Measurements from ENCODE around the gene PLPPR5.

DNA sequence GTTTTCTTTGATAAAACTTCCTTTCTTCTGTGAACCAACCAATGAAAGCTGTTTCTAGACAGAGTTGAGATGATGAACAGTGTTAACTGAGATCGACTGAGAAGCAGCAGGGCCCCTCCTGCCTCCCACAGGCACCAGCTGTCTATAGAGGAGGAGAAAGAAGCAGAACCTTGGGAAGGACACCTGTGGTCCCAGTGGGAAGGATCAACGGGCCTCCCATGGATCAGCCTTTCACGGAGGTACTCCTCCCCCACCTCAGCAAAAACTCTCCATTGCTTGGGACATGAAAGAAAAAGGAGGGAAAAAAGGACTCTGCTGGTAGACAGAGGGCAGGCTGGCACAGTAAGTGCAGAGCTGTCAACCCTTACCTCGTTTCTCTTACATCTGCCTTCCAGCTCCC is 40.5 kb downstream of the PLPPR5 start:
- TF ChIP-seq, protein P1, sequence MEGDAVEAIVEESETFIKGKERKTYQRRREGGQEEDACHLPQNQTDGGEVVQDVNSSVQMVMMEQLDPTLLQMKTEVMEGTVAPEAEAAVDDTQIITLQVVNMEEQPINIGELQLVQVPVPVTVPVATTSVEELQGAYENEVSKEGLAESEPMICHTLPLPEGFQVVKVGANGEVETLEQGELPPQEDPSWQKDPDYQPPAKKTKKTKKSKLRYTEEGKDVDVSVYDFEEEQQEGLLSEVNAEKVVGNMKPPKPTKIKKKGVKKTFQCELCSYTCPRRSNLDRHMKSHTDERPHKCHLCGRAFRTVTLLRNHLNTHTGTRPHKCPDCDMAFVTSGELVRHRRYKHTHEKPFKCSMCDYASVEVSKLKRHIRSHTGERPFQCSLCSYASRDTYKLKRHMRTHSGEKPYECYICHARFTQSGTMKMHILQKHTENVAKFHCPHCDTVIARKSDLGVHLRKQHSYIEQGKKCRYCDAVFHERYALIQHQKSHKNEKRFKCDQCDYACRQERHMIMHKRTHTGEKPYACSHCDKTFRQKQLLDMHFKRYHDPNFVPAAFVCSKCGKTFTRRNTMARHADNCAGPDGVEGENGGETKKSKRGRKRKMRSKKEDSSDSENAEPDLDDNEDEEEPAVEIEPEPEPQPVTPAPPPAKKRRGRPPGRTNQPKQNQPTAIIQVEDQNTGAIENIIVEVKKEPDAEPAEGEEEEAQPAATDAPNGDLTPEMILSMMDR (IDR thresholded peaks at IDR 0.05 in 2 of 3, conservative IDR thresholded peaks at IDR 0.05 in 1 of 3; ENCODE audit: borderline replicate concordance in 1 of 3, insufficient read depth in 1 of 3, low read depth in 2 of 3, low read length in 2 of 3): no peak
- TF ChIP-seq RAD21 (IDR thresholded peaks at IDR 0.05; ENCODE audit: low read depth) (no peak), EZH2 (IDR thresholded peaks at IDR 0.05) (no peak), SP1 (IDR thresholded peaks at IDR 0.05; ENCODE audit: low read depth) (no peak), POLR2A (IDR thresholded peaks at IDR 0.05; ENCODE audit: borderline replicate concordance, extremely low read depth, insufficient read depth, insufficient read length) (no peak), FOSL1 (IDR thresholded peaks at IDR 0.05; ENCODE audit: low read depth) (no peak), CEBPB (IDR thresholded peaks at IDR 0.05; ENCODE audit: low read depth) (no peak), POLR2AphosphoS5 (IDR thresholded peaks at IDR 0.05; ENCODE audit: low read depth, low read length) (no peak), CBX3 (IDR thresholded peaks at IDR 0.05; ENCODE audit: low read depth) (no peak)
- TF ChIP-seq, protein P2, sequence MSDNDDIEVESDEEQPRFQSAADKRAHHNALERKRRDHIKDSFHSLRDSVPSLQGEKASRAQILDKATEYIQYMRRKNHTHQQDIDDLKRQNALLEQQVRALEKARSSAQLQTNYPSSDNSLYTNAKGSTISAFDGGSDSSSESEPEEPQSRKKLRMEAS (IDR thresholded peaks at IDR 0.05): no peak
